Stomach (tissue), 9 donors: ENCODE data around the gene DCT. TPM values are rescaled to one million over a fixed set of nuclear protein-coding genes. Genes with fewer than 3 reads are reported as not detected.

ENCODE experiments used
- DNase-seq, 2 donors: peaks; one replicate each; pipeline versions ENCODE4 v3.0.0 to v3.0.0-alpha.2; 2013 to 2019
- H3K27ac ChIP-seq, 5 donors: fragments of 200-600 bp in 4 of 5; sonication (generic) in 4 of 5; one replicate each; pipeline ENCODE4 v1.5.1; 2013 to 2019; ENCODE audit warnings: mild to moderate bottlenecking in 1 of 5, moderate library complexity in 1 of 5
- H3K27me3 ChIP-seq, 3 donors: fragments of 200-600 bp; sonication (generic); one replicate each; pipeline ENCODE4 v1.5.1; 2017 to 2019; ENCODE audit warnings: mixed run types in 1 of 3
- H3K36me3 ChIP-seq, 4 donors: fragments of 200-600 bp; sonication (generic); 1 replicate in 3 of 4; 2 replicates in 1 of 4; pipeline ENCODE4 v1.5.1; 2016 to 2019
- H3K4me1 ChIP-seq, 4 donors: fragments of 200-600 bp; sonication (generic); one replicate each; pipeline ENCODE4 v1.5.1; 2016 to 2019
- H3K4me3 ChIP-seq, 4 donors: fragments of 200-600 bp; sonication (generic) in 3 of 4; one replicate each; pipeline ENCODE4 v1.5.1; 2016 to 2019; ENCODE audit warnings: mild to moderate bottlenecking in 1 of 4
- H3K9me3 ChIP-seq, 4 donors: fragments of 200-600 bp; sonication (generic); one replicate each; pipeline ENCODE4 v1.5.1; 2016 to 2019
- CTCF ChIP-seq, 7 experiments: fragments of 450-650 bp in 4 of 7; fragments of 200-600 bp in 3 of 7; sonication (generic) in 3 of 7; IDR thresholded peaks; one replicate each; pipeline ENCODE4 v1.5.1; 2016 to 2019; ENCODE audit warnings: antibody characterized with exemption in 7 of 7, control low read depth in 2 of 7, mild to moderate bottlenecking in 1 of 7
- EP300 ChIP-seq: sonication (generic); formaldehyde crosslinking; IDR thresholded peaks from one replicate; pipeline ENCODE4 v1.6.1; 2017; ENCODE audit warnings: antibody characterized with exemption
- POLR2A ChIP-seq, 4 donors: fragments of 450-650 bp; IDR thresholded peaks; one replicate each; pipeline ENCODE4 v1.6.1; 2016; ENCODE audit warnings: antibody characterized with exemption in 4 of 4, control low read depth in 2 of 4, mild to moderate bottlenecking in 1 of 4, moderate library complexity in 1 of 4
- POLR2AphosphoS5 ChIP-seq, 3 donors: sonication (generic); formaldehyde crosslinking; IDR thresholded peaks; one replicate each; pipeline ENCODE4 v1.6.1; 2016; ENCODE audit warnings: antibody characterized with exemption in 3 of 3
- WGBS, 5 donors: extraction: QIAGEN DNeasy Blood & Tissue Kit in 3 of 5; methylation state at CpG; one replicate each; pipeline versions ENCODE4 v1.1.5 to v1.1.7; 2013 to 2018; 5-methylcytosine and 5-hydroxymethylcytosine counted together
- intact Hi-C: fragments of 100-400 bp; cut with DNase I; formaldehyde crosslinking; loops from one replicate; pipeline ENCODE4 v1.15.1; 2023; ENCODE audit warnings: low total_unique reads
- polyA plus RNA-seq, 3 donors: library from polyadenylated mRNA; stranded (reverse); fragments of 200-250 nt; gene quantifications; one replicate each; pipeline ENCODE4 v1.2.3, GENCODE V29; 2013
- total RNA-seq, 5 donors: library from RNA; depleted of rRNA; stranded (reverse); fragments of >200 nt; gene quantifications; one replicate each; pipeline versions ENCODE4 v1.1.0 to v1.2.3, GENCODE V29; 2014 to 2016
- donor health status: healthy with polysubstance abuse.
- donor health status: Bipolar disorder and iron deficiency.
- donor health status: healthy.

DCT gene
- total and polyA plus RNA-seq, 8 donors: 0.06 to 0.73 (median 0.08) TPM; not detected in 5

GRCh38 chr13:94413598-94413944, 65.9 kb downstream of the DCT start:
- H3K4me1 ChIP-seq: peaks cover 0 to 18% (median 0%) of the 10 kb centered on the region in 4 donors
- H3K27me3 ChIP-seq: peaks cover 0 to 11% (median 0%) of the 10 kb centered on the region in 3 donors
- no peak for TF ChIP-seq CTCF (IDR thresholded peaks at IDR 0.05)
- TF ChIP-seq POLR2AphosphoS5 (IDR thresholded peaks at IDR 0.05): no peak
- TF ChIP-seq EP300: no peak
- no peak for TF ChIP-seq POLR2A (IDR thresholded peaks at IDR 0.05)
- peaks cover 0 to 5% (median 0%) of the 10 kb centered on the region in 4 donors for H3K9me3 ChIP-seq
- H3K27ac ChIP-seq: no peak overlapping the region
- H3K36me3 ChIP-seq: no peaks in the 10 kb centered on the region
- DNase-seq: no peak
- intact Hi-C loops: no loop called here
- no peak overlapping the region for H3K4me3 ChIP-seq

GRCh38 chr13:94412870-94413597, 66.4 kb downstream of the DCT start:
- no peak overlapping the region for H3K4me3 ChIP-seq
- TF ChIP-seq POLR2A (IDR thresholded peaks at IDR 0.05) (no peak), CTCF (IDR thresholded peaks at IDR 0.05) (no peak), EP300 (no peak), POLR2AphosphoS5 (IDR thresholded peaks at IDR 0.05) (no peak)
- no peaks in the 10 kb centered on the region for H3K36me3 ChIP-seq
- intact Hi-C loops: no loop called here
- DNase-seq: no peak
- H3K4me1 ChIP-seq: peaks cover 0 to 18% (median 0%) of the 10 kb centered on the region in 4 donors
- H3K9me3 ChIP-seq: peaks cover 0 to 5% (median 0%) of the 10 kb centered on the region in 4 donors
- WGBS, 5 donors: 46 to 68% (median 58%) methylated on average over 3 of the region's 3 CpGs
- no peak overlapping the region for H3K27ac ChIP-seq
- H3K27me3 ChIP-seq: peaks cover 0 to 11% (median 0%) of the 10 kb centered on the region in 3 donors

GRCh38 chr13:94411747-94412146, 67.7 kb downstream of the DCT start:
- intact Hi-C loops: no loop called here
- TF ChIP-seq POLR2A (IDR thresholded peaks at IDR 0.05): no peak
- no peak for TF ChIP-seq CTCF (IDR thresholded peaks at IDR 0.05)
- no peak for TF ChIP-seq POLR2AphosphoS5 (IDR thresholded peaks at IDR 0.05)
- no peak for TF ChIP-seq EP300
- Histone ChIP-seq H3K9me3 (no peaks in the 10 kb centered on the region), H3K27ac (no peak overlapping the region), H3K4me1 (peaks cover 0 to 18% (median 0%) of the 10 kb centered on the region in 4 donors), H3K36me3 (no peaks in the 10 kb centered on the region), H3K27me3 (peaks cover 0 to 11% (median 0%) of the 10 kb centered on the region in 3 donors), H3K4me3 (no peak overlapping the region)
- DNase-seq: no peak
- 44 to 79% (median 69%) methylated on average over 3 of the region's 3 CpGs for WGBS, 5 donors

- intact Hi-C loops: no loop called here
- Histone ChIP-seq H3K4me1 (peaks cover 0 to 4% (median 0%) of the 10 kb centered on the region in 4 donors), H3K4me3 (no peak overlapping the region), H3K27ac (no peak overlapping the region), H3K27me3 (no peaks in the 10 kb centered on the region), H3K36me3 (no peaks in the 10 kb centered on the region), H3K9me3 (no peaks in the 10 kb centered on the region)
- WGBS, 5 donors: 82 to 90% (median 85%) methylated on average over 7 of the region's 7 CpGs
- TF ChIP-seq CTCF (IDR thresholded peaks at IDR 0.05): no peak
- TF ChIP-seq EP300: no peak
- no peak for TF ChIP-seq POLR2A (IDR thresholded peaks at IDR 0.05)
- no peak for TF ChIP-seq POLR2AphosphoS5 (IDR thresholded peaks at IDR 0.05)
- no peak for DNase-seq
Measured at GRCh38 chr13:94408314-94409036, 71.0 kb downstream of the DCT start.
